Natural killer cell treated with Interleukin-12 subunit alpha and Interleukin-12 subunit beta and Interleukin-15 and Interleukin-18, amount 100 ng/mL, for 72 hours (primary cell): ENCODE results near the gene LIG3. TPM values are rescaled to one million over a fixed set of nuclear protein-coding genes. Genes with fewer than 3 reads are reported as not detected.
A peak's percentile ranks its signal among the peaks of the same experiment; 100 is the strongest.
"Not testable (repeated sequence)": the region's sequence is repeated elsewhere in the genome, so short reads cannot be mapped to it uniquely, and the experiment has no call there.

Experiments used
- ATAC-seq, 2 donors: fragments of 150-1000 bp; cut with Tn5 transposase in 1 of 2; sonication (Bioruptor Pico), chemical (Tn5 transposase) in 1 of 2; 2 replicates each; pipeline ENCODE4 v1.10.0; 2021
- DNase-seq: peaks from one replicate; pipeline ENCODE4 v3.0.0; 2022; ENCODE audit warnings: low spot score
- H3K27ac Mint-ChIP-seq, 2 donors: 1 replicate in 1 of 2; 2 replicates in 1 of 2; pipeline ENCODE4 v1.8.0; 2022; ENCODE audit warnings: mixed read lengths in 2 of 2, mild to moderate bottlenecking in 1 of 2, moderate library complexity in 1 of 2
- H3K27me3 Mint-ChIP-seq, 2 donors: 1 replicate in 1 of 2; 2 replicates in 1 of 2; pipeline ENCODE4 v1.8.0; 2022; ENCODE audit warnings: mixed read lengths in 2 of 2
- H3K36me3 Mint-ChIP-seq: one replicate; pipeline ENCODE4 v1.8.0; 2022; ENCODE audit warnings: mixed read lengths
- H3K4me1 Mint-ChIP-seq, 2 donors: 1 replicate in 1 of 2; 2 replicates in 1 of 2; pipeline ENCODE4 v1.8.0; 2022; ENCODE audit warnings: low read depth in 2 of 2, mixed read lengths in 2 of 2, mild to moderate bottlenecking in 1 of 2
- H3K4me3 Mint-ChIP-seq: one replicate; pipeline ENCODE4 v1.8.0; 2022; ENCODE audit warnings: mixed read lengths
- H3K9me3 Mint-ChIP-seq: 2 replicates; pipeline ENCODE4 v1.8.0; 2022; ENCODE audit warnings: mixed read lengths
- total RNA-seq, 2 donors: library from RNA; stranded (reverse); gene quantifications; one replicate each; pipeline ENCODE4 v1.2.3, GENCODE V29; 2022

The LIG3 gene
- total RNA-seq, 2 donors from 2014 or later = 65.8 to 89.4 TPM

DNA sequence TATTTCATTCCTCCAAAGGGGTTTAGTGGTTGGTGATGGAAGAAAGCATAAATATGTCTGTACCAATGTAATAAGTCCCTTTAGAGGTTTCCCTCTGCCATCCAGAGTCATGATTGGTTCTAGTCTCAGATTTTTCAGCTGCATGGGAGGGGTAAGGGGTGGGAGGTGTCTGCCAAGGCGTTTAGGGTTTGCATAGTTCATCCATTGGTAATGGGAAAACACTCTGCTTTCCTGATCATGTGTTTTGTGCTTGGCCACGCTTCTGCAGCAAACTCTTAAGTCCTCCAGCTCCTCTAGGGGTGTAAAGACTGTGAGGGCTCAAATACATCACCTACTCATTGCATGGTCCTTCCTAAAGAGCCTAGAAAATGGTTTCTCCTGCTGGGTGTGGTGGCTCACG is 29.8 kb downstream of the LIG3 start:
- H3K4me3 Mint-ChIP-seq = no peak overlapping the region
- no peak overlapping the region for H3K27ac Mint-ChIP-seq
- ATAC-seq (no peak), DNase-seq (no peak)
- H3K36me3 Mint-ChIP-seq = peaks cover 10% of the 10 kb centered on the region
- no peaks in the 10 kb centered on the region for H3K27me3 Mint-ChIP-seq
- no peaks in the 10 kb centered on the region for H3K9me3 Mint-ChIP-seq
- peaks cover 7 to 8% of the 10 kb centered on the region in 2 donors for H3K4me1 Mint-ChIP-seq

DNA sequence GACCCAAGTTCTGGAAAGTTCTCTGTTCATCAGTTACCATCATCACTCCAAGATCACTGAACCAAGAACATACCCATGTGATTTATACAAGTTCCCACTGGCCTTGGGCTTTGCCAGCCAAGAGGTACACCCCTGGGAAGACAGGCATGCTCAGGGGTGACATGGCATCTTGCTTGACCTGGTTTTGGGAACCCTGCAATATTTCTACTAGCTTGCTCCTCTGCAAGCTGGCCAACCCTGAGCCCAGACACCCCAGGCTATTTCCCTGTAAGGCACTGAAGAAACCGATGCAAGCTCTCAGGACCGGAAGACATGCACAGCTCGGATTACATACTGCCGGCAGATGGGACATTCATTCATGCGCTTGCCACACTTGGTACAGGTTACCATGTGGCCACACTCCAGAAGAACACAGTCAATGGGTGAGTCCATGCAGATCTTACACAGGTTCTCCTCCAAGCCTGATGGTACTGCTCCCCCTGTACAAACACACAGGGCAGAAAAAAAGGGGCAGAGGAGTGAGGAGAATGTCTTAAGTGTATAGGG is 31.4 kb downstream of the LIG3 start:
- Mint-ChIP-seq H3K36me3 (peaks cover 18% of the 10 kb centered on the region), H3K4me3 (no peak overlapping the region), H3K27me3 (no peaks in the 10 kb centered on the region), H3K4me1 (peaks cover 7 to 8% of the 10 kb centered on the region in 2 donors), H3K9me3 (no peaks in the 10 kb centered on the region), H3K27ac (peak overlapping the region; percentile 28 to 39)
- DNase-seq = no peak
- peak in 1 of 2 donors; percentile 17 for ATAC-seq

DNA sequence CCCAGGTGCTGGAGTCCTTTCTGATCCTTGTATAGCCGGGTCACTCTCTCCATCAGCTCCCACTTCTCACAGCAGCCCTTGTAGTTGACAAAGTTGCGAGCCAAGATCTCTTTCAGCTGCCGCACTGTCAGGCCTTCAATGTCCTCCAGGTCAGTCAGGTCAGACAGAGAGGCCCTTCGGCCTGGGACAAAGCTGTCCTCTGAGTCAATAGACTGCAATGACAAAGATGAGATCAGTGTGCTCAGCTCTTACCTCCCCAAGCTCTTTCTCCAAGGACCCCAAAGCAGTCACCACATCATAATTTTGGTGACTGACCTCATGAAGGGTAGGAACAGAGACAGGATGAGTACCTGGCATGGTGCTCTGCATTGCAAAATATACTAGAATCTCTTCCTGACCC is 36.1 kb downstream of the LIG3 start:
- peaks cover 32 to 35% of the 10 kb centered on the region in 2 donors for H3K4me1 Mint-ChIP-seq
- peaks cover 36% of the 10 kb centered on the region for H3K36me3 Mint-ChIP-seq
- no peak overlapping the region for H3K4me3 Mint-ChIP-seq
- ATAC-seq (no peak), DNase-seq (no peak)
- peak overlapping the region in 1 of 2 donors; percentile 3 for H3K27ac Mint-ChIP-seq
- no peaks in the 10 kb centered on the region for H3K27me3 Mint-ChIP-seq
- H3K9me3 Mint-ChIP-seq = no peaks in the 10 kb centered on the region

DNA sequence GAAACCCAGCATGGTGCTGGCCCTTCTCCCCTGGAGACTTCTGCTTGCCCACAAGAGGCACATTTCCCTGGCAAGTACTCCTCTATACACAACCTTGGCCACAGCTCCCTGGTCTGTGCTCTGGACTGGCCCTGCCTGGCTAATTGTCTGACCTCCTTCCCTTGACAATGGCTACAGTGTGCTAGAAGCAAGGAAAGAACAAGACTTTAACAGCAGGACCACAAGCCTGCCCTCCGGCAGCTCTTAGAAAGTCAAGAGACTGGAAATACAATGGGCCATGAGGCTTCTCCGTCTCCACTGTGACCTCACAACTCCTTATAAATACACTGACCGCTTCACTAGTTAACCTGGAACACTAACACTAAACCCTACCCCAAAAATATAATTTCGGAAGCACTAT is 36.7 kb downstream of the LIG3 start:
- H3K4me3 Mint-ChIP-seq = no peak overlapping the region
- DNase-seq (no peak), ATAC-seq (no peak)
- H3K36me3 Mint-ChIP-seq = peaks cover 36% of the 10 kb centered on the region
- peak overlapping the region; percentile 3 to 56 for H3K27ac Mint-ChIP-seq
- H3K9me3 Mint-ChIP-seq = no peaks in the 10 kb centered on the region
- peaks cover 38 to 40% of the 10 kb centered on the region in 2 donors for H3K4me1 Mint-ChIP-seq
- H3K27me3 Mint-ChIP-seq = no peaks in the 10 kb centered on the region

DNA sequence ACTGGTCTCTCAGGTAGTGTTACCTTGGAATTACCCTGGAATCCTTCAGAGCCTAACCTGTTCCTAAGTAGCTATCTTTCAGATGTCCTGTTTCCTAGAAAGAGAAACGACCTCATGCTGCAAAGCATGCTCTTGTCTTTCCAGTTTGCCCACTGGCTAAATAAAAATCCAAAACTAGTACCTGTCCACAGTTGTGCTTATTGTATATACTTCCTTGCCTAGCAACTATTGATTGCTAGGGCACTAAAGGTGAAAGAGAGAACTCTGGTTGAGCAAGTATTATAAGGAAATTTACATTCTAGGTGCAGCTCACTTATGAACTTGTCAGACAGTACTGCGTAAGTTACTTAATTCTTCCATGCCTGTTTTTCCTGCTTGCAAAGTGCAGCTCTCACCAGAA is 38.5 kb downstream of the LIG3 start:
- H3K4me3 Mint-ChIP-seq = no peak overlapping the region

DNA sequence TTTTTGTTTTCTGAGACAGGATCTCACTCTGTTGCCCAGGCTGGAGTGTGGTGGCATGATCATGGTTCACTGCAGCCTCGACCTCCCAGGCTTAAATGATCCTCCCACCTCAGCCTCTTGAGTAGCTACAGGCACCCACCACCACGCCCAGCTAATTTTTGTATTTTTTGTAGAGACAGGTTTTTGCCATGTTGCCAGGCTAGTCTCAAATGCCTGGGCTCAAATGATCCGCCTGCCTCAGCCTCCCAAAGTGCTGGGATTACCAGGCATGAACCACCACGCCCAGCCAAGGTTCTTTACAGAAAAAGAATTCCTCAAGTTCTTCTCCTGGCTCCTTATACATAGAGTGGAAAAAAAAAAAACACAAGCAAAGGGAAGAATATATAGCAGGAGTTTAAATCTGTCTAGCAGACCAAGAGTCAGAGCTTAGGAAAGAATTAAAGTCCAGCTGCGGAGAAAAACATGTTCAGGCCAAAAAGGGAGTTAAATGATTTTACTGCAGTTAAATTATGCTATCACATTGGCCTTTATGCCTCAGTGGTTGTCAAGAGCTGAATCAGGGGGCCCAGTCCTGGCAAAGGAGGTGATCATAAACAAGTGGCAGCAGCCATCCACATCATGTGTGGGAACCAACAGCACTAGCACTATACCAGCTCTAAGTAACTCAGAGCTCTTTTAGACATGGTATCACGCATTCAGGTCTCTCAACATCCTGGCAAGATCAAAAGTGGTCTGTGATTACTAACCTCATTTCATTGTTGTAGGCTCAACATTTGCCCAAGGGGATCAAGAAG is 39.3 kb downstream of the LIG3 start:
- Mint-ChIP-seq H3K27me3 (no peaks in the 10 kb centered on the region), H3K4me3 (peak overlapping the region; percentile 39), H3K4me1 (peaks cover 62 to 64% of the 10 kb centered on the region in 2 donors), H3K27ac (peak overlapping the region; percentile 58 to 97), H3K36me3 (peaks cover 36% of the 10 kb centered on the region), H3K9me3 (no peaks in the 10 kb centered on the region)
- ATAC-seq (no peak), DNase-seq (no peak)

More for the DNA sequence above, 38.5 kb downstream of the LIG3 start:
- no peak for DNase-seq
- peak overlapping the region; percentile 3 to 56 for H3K27ac Mint-ChIP-seq
- ATAC-seq = no peak
- H3K36me3 Mint-ChIP-seq = peaks cover 36% of the 10 kb centered on the region
- H3K9me3 Mint-ChIP-seq = no peaks in the 10 kb centered on the region
- H3K4me1 Mint-ChIP-seq = peaks cover 56 to 57% of the 10 kb centered on the region in 2 donors
- H3K27me3 Mint-ChIP-seq = no peaks in the 10 kb centered on the region

DNA sequence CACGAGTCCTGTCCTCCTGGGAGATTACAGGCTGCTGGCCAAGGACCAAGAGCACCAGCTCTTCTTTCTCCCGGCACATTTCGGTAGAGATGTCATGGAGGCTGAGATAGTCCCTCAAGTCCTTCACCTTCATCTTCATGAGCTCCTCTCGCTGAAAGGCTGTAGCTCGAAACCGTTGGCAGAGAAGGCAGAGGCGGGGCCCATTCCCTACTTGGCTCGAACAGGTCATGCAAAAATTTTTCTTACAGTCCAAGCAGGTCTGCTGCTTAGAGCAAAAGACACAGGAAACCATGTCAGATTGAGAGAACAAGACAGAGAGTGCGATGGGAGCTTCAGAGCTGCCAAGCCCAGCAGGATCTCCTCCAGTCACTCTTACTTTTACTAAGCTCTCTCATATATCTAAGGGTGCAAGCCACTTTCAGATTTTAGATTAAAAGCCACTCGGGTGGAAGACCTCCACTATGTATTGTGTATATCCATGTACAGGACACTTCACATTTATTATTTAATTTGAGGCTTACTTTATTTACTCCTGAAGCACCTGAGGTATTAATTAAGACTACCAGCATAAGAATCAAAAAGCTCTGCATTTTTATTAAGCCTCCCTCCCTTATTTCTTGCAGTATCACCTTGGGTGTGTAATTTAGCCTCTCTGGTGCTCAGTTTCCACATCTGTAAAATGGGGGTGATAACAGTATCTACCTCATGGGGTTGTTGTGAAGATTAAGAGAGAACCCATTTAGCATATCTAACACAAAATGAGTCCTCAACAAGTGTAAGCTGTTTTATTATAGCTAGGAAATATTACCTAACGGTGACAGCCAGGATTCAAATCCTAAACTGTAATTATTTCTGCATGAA is 41.4 kb downstream of the LIG3 start:
- H3K9me3 Mint-ChIP-seq = no peaks in the 10 kb centered on the region
- no peaks in the 10 kb centered on the region for H3K27me3 Mint-ChIP-seq
- H3K36me3 Mint-ChIP-seq = peaks cover 35% of the 10 kb centered on the region
- peak overlapping the region; percentile 97 to 98 for H3K27ac Mint-ChIP-seq
- peaks cover 70% of the 10 kb centered on the region in 2 donors for H3K4me1 Mint-ChIP-seq
- H3K4me3 Mint-ChIP-seq = peak overlapping the region; percentile 87
- ATAC-seq (peak in 1 of 2 donors; percentile 52), DNase-seq (no peak)

DNA sequence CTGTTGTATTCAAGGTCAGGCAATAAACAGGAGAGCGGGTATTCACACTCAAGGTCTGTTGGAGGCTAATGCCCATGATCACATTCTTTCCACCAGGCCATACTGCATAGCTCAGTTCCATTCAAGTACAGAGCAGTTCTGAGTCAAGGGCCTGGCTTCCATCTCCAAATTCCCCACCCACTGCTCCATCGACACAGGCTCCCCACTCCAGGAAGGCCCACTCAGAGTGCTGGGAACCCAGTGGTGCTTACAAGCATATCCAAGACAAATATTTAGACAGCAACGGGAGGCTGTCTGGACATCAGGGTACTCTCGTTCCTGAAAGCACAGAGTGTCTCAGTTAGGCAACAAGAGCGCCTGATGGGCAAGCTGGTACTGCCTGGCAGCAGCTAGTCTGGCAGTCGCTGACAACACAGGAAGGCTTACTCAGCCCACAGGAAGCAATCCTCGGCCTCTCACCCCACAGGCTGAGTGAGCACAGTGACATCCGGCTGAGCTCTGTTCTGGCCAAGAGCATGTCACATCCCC is 42.3 kb downstream of the LIG3 start:
- Mint-ChIP-seq H3K27ac (peak overlapping the region; percentile 97 to 98), H3K27me3 (no peaks in the 10 kb centered on the region), H3K4me1 (peaks cover 64% of the 10 kb centered on the region in 2 donors), H3K9me3 (no peaks in the 10 kb centered on the region), H3K4me3 (peak overlapping the region; percentile 87), H3K36me3 (peaks cover 28% of the 10 kb centered on the region)
- ATAC-seq (peak; percentile 99 to 100), DNase-seq (peak; percentile 88)

DNA sequence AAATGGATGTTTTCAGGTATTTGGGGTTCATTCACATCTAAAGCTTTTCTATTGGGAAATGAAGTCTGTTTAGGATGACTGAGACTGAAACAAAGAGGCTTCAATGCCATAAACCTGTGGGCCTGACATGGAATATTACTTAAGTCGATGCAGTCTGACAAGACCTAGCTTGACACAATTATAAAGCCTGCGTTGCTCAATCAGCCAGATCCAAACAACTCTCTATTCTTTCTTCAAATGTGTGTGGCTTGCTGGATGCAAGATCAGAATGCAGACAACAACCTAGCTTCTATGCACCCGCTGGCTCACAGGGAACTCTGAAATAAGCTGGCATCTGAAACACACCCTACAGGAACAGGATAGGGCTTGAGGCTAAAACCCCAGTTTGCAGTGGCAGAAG is 43.2 kb downstream of the LIG3 start:
- Mint-ChIP-seq H3K4me3 (peak overlapping the region; percentile 87), H3K4me1 (peaks cover 57 to 64% of the 10 kb centered on the region in 2 donors), H3K27me3 (no peaks in the 10 kb centered on the region), H3K9me3 (no peaks in the 10 kb centered on the region), H3K27ac (peak overlapping the region; percentile 97 to 98), H3K36me3 (peaks cover 19% of the 10 kb centered on the region)
- ATAC-seq = peak in 1 of 2 donors; percentile 48
- DNase-seq = no peak

DNA sequence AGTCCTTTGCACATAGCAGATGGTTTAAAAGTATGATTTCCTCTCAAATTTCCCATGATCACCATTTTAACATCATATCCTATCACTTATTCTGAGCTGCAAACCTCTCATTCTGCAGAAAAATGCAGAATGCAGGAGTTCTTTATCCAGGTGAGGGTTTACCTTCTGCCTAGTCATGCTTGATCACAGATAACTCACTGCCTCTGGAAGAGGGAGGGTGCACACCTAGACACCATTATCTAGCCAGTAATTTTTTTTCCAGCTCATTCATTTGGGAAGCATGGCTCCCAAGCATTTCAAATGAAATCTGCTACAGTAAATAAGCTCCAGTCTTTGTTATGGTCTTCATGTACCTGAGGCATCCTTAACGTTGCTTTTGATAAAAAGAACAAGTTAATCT is 45.2 kb downstream of the LIG3 start:
- Mint-ChIP-seq H3K36me3 (peaks cover 10% of the 10 kb centered on the region), H3K4me3 (no peak overlapping the region), H3K9me3 (no peaks in the 10 kb centered on the region), H3K27me3 (no peaks in the 10 kb centered on the region), H3K4me1 (peaks cover 53 to 56% of the 10 kb centered on the region in 2 donors), H3K27ac (peak overlapping the region; percentile 31 to 97)
- no peak for ATAC-seq
- no peak for DNase-seq

DNA sequence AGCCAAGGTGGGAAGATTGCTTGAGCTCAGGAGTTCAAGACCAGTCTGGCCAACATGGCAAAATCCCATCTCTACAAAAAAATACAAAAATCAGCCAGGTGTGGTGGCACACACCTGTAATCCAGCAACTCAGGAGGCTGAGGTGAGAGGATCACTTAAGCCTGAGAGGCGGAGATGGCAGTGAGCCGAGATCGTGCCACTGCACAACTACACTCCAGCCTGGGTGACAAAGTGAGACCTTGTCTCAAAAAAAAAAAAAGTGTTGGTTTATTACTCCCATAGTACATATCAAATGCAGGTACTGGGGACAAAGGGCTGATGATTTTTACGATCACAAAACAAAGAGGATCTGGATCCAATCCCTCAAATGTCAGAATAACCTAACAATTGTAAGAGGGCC is 47.8 kb downstream of the LIG3 start:
- peaks cover 21% of the 10 kb centered on the region for H3K36me3 Mint-ChIP-seq
- H3K27ac Mint-ChIP-seq = peak overlapping the region; percentile 68 to 82
- not testable (repeated sequence) for H3K27me3 Mint-ChIP-seq, ATAC-seq, DNase-seq, H3K9me3 Mint-ChIP-seq, H3K4me3 Mint-ChIP-seq
- peaks cover 45 to 46% of the 10 kb centered on the region in 2 donors for H3K4me1 Mint-ChIP-seq

DNA sequence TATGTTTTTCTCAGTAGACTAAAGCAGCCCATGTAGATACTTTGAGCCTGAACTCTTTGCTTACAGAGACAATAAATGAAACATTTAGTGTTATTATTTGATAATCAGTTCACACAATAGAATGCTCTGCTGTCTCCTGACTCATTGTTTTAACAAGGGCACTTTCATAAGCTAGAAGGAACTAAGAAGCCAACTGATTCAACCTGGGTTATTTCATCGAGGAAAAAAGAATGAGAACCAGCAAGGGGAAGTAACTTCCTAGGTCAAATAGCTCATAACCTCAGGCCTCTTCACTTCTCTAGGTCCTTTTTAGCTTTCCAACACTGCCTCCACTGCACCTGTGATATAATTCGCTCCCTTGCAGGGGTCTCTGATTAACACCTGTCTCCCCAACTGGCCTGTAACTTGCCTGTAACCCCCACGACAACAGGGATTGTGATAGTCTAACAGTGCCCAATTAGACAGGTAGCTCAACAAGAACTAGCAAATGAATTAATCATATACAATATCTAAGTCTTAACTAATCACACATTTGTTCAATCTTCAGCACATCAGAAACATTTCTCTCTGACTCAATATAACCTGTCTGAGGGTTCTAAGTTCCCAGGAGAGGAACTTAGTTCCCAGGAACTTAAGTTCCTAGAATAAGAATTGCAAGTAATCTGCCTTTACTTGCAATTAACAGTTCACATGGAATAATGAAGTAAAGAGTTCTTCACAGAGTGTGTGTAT is 48.4 kb downstream of the LIG3 start:
- Mint-ChIP-seq H3K4me1 (peaks cover 40 to 42% of the 10 kb centered on the region in 2 donors), H3K27me3 (no peaks in the 10 kb centered on the region), H3K9me3 (no peaks in the 10 kb centered on the region), H3K36me3 (peaks cover 22% of the 10 kb centered on the region), H3K4me3 (peak overlapping the region; percentile 13), H3K27ac (peak overlapping the region; percentile 68 to 82)
- no peak for DNase-seq
- ATAC-seq = no peak

DNA sequence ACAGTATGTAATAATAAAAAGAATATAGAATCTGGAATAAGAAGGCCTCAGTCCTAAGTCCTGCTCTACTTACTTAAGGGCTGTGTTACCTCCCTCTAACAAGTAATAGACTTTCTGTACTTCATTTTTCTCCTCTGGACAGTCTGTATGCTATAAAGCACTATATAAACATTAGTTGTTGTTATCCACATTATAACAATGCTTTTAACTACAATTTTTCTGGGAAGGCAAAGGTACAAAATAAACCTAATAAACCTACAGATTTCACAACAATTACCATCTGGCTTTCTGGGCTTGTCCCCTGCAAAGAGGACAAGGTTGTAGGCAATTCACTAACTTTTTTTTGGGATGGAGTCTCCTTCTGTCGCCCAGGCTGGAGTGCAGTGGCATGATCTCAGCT is 50.5 kb downstream of the LIG3 start:
- Mint-ChIP-seq H3K4me1 (peaks cover 28 to 29% of the 10 kb centered on the region in 2 donors), H3K36me3 (peaks cover 16% of the 10 kb centered on the region), H3K4me3 (no peak overlapping the region), H3K27me3 (no peaks in the 10 kb centered on the region), H3K9me3 (no peaks in the 10 kb centered on the region), H3K27ac (no peak overlapping the region)
- no peak for DNase-seq
- ATAC-seq = no peak
